Mammary epithelial cell (primary cell): ENCODE measurements around the gene DUSP2.
A peak's percentile ranks its signal among the peaks of the same experiment; 100 is the strongest.

Experiments used
- CTCF ChIP-seq, 2 donors: IDR thresholded peaks in 1 of 2; conservative IDR thresholded peaks in 1 of 2; 2 replicates each; pipeline ENCODE4 v1.5.1; 2011 to 2012; ENCODE audit warnings: inconsistent platforms in 2 of 2, low read length in 2 of 2, mild to moderate bottlenecking in 2 of 2, control low read depth in 1 of 2, low read depth in 1 of 2; ENCODE audit not compliant: insufficient read depth in 1 of 2; ENCODE audit errors: extremely low read depth in 1 of 2
- EZH2 ChIP-seq: IDR thresholded peaks from 2 replicates; pipeline ENCODE4 v1.6.1; 2012; ENCODE audit warnings: low read length, inconsistent platforms, borderline replicate concordance

GRCh38 chr2:96117701-96118588, 27.3 kb downstream of the DUSP2 start:
- TF ChIP-seq EZH2 = no peak
- TF ChIP-seq CTCF (conservative IDR thresholded peaks at IDR 0.05 in 1 of 2, IDR thresholded peaks at IDR 0.05 in 1 of 2; ENCODE audit: extremely low read depth in 1 of 2, insufficient read depth in 1 of 2, low read depth in 1 of 2, low read length in 2 of 2) = peak in 1 of 2 donors; percentile 13
